HG03064 (cell line): ENCODE results near the gene ANO4.
"Not testable (repeated sequence)": the region's sequence is repeated elsewhere in the genome, so short reads cannot be mapped to it uniquely, and the experiment has no call there.

Experiments
- ATAC-seq: cut with Tn5 transposase; IDR thresholded peaks from one replicate; pipeline ENCODE4 v1.9.1; 2021; ENCODE audit warnings: low read depth; ENCODE audit not compliant: unreplicated experiment

Gene ANO4

DNA sequence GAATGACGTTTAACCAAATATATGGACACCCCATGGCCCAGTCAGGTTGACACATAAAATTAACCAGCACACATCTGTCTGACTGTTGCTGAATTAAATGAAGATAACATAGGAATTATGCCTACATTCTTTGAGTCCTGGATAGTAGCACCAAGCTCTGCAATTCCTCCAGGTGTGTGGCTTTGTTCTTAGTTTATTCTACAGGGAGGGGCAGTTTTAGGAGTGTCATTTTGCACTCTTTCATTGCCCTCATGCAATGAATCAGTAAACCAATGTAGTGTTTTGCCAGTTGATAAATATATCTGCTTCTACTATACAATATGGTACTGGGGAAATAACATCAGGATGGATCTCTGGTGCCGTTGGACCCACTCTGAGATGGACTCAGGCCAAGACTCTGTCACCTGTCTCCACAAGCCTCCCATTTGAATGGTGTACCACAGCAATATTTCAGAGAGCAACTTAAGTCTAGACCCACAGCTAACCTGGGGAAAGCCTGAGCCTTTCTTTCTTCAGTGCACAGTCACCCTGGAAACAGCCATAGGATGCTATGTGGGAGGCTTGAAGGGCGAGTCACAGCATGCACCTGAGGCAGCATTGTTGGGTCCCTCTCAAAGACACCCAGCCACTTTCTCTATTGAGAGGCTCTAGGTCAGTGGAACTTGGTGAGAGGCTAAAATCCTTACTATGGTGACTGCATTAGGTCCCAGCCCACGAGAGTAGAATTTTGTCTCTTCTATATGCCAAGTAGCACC lies 73.2 kb downstream of the ANO4 start:
- ATAC-seq, result no peak

DNA sequence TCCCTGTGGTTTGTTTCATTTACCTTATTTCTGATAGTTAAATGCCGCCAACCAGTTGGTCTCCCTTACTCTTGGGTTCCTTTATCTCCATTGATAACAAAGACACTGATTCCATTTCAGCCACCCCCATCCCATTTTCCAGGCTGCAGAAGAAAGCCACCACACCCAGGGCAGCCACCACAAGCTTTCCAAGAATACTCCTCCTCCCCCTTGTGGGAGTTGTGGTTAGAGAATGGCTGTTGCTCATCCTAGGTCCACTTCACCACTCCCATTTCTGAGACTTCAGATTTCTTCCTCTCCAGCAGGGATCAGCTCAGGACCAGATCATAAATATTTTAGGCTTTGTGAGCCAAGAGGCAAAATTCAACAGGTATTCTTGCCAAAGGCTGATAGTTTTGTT lies 73.9 kb downstream of the ANO4 start:
- ATAC-seq, result no peak

DNA sequence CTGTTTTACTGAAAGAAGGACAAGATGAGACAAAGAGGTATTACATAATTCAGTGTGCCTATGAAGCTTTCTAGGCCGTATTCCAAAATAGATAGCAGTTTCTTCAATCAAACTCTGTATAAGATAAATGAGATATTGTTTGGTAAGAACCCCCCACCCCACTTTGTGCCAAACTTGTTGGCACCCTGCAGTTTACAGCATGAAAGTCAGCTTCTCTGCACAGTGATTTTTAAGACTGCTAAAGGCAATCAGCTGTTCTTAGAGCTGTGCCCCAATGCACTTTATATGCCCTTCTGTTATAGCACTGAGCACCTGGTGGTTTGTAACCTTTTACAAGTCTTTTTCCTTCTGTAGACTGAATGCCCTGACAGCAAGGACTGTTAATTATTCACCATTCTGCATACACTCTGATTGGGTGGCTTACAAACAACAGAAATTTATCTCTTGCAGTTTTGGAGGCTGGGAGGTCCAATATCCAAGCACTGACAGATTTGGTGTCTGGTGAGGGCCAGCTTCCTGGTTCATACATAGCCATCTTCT lies 76.7 kb downstream of the ANO4 start:
- ATAC-seq, result no peak

DNA sequence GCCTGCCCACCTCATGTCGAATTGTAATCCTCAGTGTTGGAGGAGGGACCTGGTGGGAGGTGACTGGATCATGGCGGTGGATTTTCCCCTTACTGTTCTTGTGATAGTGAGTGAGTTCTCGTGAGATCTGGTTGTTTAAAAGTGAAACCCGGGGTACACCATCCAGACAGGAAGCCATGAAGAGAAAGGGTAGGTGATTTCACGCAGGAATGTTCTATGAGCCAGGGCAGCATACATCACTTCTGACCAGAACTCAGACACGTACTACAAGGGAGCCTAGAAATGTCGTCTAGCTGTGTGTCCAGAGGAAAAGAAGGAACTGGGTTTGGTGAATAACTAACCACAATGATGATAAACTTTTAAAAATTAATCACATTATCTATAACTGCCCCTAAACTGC lies 80.6 kb downstream of the ANO4 start:
- ATAC-seq, result no peak

DNA sequence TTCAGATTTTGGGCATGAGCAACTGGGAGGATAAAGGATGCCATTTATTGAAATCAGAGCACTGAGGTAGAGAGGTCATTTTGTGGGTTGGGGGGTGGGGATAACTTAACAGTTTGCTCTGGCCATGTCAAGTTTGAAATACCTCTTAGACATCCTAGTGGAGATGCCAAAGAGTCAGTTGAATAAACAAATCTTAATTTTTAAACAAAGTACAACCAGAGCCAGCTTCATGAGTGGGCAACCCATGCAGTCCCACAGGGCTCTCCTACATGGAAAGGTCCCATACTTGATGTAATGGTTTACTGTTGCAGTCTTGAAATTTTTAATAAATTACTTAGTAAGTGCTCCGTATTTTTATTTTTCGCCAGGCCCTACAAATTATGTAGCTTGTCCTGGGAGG lies 81.2 kb downstream of the ANO4 start:
- ATAC-seq, result no peak

DNA sequence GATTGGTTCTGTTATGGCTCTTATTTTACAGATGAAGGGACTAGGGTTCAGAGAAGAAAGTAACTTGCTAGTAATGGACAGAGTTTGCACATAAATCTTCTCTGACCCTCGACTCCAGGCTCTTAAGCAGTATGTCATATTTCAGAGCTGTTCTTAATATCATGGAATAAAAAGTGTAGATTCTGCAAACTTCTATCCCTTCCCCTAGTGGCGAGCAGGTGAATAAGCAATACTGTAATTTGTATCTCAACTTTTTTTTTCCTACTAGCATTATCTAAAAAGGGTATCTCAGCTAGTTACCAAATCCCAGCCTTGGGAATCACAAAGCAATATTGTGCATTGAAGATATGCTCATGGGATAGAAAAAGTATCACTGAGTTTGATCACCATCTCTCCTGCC lies 83.2 kb downstream of the ANO4 start:
- no peak for ATAC-seq

DNA sequence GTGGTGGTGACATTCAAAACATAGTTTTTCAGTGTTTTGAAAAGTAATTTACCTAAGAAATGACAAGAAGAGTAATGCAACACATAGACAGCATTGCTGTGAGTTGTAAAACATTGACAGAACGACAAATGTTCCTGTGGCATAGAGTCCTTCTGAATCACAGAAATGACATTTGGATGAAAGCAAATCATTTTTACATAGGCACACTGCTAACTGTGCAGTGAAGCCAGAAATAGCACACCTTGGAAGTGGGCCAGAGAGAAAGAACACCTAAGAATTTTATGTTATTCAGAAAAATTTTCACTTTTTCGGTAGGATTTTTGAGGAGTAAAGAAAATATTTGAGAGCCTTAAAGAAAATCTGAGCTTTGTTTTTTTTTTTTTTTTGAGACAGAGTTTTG lies 100.6 kb downstream of the ANO4 start:
- no peak for ATAC-seq

DNA sequence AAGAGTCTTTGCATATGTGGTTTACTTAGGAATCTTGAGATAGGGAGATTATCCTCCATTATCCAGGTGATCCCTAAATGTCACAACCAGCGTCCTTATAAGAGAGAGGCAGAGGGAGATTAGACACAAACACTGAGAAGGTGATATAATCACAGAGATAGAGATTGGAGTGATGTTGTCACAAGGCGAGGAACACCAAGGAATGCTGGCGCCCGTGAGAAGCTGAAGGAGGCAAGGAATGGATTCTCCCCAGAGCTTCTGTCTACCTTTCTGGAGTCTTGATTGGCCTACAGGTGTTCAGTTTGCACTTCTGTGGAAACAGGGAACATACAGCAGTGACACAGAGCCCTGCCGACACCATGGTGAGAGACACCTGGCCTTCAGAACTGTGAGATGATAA lies 101.6 kb downstream of the ANO4 start:
- no peak for ATAC-seq

DNA sequence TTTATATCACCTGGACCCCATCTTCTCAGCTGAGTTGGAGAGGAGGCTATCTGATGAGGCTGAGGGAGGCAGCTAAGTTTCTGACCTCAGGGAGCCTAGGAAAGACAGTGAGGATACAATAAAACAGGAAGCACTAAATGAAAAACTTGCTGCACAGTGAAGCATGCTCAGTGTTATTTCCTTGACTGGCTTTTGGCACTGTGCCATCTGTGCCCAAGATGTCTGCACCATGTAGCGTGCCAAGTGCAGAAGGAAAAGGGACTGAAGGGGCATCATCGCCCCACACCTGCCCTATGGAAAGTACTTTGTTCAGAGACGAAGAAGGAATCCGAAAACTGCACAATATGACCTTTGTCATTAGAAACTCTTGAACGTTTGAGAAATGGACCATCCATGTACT lies 102.7 kb downstream of the ANO4 start:
- no peak for ATAC-seq

DNA sequence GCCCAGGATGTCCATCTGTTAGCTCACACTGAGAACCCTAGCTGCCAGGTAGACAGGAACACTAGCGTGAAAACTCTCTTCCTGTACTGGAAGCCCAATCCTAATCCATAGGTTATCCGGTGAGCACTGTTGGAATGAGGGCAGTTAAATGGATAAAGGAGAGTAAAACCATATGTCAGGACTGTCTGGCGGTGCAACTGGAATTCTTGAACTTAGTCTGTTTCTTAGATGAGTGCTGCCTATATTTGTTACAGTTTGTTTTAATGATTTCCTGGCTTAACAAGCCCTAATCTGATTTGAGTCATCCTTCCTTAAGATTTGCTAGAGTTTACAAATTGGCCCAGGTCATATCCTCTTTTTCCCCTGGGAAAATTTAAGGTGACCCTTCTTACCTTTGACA lies 104.7 kb downstream of the ANO4 start:
- no peak for ATAC-seq

DNA sequence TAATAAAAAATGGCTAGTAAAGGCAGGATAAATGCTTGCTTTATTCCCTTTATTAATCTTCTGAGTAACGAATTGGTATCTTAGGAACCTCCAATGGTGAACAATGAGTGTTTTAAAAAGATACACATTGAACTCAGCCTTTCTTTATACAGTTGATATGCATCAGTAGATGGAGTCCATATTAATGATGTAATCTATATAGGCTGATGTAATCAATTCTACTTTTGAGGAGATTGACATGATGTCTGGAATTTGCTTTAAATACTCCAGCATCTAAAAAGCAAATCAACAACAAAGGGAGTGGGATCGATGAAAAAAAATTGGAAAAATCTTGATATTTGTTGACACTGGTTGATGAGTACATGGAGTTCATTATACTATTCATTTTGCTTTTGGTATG lies 106.2 kb downstream of the ANO4 start:
- no peak for ATAC-seq

DNA sequence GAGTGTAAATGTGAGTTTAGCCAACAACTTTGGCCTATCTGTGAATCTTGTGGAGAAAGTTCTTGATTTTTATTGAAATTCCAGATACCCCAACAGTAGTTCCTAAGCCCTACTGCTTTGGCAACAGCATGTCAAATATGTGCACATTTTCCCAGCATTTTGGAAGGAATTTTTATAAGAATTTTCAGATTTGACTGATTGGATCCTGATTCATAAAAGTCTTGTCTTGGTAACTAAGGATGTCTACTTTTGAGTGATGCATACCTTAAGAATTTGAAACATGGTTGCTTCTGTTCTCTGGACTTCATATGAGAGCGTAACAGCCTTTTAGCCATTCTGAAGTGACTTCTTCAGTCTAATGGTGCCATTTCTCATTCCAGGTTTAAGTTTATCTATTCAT lies 106.7 kb downstream of the ANO4 start:
- ATAC-seq, result no peak

DNA sequence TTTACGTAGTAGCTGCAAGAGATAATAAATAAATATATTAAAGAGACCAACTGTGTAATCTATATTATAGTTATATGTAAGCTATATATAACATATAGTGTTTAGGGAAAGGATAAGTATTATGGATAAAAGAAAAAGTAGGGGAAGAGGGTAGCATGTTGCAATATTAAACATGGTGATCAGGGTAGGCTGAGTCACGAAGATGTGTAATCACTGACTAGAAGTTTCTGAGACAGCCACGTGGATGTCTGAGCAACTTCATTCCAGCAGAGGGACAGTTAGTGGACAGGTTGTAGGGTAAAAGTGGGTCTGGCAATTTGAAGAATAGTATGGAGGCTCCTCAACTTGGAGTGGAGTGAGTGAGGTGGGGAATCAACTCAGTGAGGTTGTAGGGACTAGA lies 109.7 kb downstream of the ANO4 start:
- no peak for ATAC-seq

DNA sequence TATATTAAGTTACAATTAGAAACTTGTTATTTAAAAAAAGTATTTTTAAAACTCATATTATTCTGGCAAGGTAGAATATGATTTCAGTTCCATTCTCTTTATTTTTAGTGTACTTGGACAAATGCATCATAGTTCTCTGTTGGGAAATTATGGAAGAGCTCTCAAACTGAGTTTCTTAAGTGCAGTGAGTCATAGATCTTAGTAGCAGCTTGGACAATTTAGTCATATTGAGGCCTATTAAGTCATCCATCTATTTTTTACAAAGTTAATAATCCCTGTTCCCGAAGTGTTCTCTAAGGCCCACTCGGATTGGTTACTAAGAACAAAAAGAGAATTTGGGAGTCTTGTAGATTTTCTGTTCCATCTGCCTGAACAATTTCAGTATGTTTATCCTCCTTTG lies 113.9 kb downstream of the ANO4 start:
- ATAC-seq, result no peak

DNA sequence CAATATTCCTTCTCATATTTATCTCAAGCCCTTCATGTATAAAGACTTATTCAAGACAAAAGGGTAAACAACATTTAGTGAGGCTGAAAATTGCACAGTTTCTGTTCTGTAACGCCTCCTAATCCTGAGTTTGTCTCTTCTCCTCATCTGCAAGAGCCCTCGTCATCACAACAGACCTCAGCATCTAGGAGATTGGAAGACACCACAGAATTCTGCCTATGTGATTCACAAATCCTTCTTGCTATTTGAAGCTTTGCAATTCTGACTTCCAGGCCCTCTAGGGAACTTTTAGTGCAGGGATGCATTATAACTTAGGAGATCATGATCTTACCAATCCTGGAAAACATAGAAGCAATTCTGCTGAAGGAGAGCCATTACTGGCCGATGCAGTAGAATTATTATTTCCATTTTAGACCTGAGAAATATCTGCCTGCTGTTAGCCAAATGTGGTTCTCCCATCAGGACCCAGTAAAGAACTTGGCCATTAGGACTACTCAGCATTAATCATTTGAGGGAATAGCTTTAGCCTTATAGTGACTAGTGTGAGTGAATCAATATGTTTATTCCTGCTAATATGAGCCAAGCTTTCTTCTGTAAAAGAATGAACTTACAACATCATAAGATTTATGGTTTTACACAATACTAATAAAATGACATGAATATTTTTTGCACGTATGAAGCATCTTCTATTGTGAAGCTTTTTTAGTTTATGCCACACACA lies 119.5 kb downstream of the ANO4 start:
- ATAC-seq, result no peak

DNA sequence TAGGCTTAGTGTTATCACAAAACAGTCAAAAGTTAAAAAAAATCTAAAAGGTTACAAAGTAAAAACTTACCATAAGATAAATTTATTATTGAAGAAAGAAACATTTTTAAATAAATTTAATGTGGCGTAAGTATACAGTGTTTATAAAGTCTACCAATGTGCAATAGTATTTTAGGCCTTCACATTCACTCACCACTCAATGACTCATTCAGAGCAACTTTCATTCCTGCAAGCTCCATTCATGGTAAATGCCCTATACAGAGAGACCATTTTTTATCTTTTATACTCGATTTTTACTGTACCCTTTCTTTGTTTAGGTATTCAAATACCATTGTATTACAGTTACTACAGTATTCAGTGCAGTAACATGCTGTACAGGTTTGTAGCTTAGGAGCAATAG lies 124.5 kb downstream of the ANO4 start:
- ATAC-seq, result no peak

DNA sequence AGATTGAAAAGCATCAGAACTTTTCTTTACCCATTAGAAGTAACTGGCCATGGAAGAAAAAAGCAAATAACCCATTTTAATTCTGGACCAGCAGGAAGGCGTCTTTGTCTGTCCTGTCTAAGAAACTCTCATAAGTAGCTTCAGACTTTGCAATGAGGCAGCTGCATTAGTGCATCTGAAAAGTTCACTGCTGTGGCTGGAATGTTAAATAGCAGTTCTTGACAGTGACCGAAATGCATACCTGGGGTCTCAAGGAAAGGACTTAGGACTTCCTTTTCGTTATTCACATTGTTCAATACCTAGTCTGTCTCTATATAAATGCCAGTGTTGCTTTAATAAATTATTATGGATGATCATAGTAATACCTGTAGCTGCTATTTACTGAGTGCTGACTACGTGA lies 125.9 kb downstream of the ANO4 start:
- ATAC-seq, result no peak

DNA sequence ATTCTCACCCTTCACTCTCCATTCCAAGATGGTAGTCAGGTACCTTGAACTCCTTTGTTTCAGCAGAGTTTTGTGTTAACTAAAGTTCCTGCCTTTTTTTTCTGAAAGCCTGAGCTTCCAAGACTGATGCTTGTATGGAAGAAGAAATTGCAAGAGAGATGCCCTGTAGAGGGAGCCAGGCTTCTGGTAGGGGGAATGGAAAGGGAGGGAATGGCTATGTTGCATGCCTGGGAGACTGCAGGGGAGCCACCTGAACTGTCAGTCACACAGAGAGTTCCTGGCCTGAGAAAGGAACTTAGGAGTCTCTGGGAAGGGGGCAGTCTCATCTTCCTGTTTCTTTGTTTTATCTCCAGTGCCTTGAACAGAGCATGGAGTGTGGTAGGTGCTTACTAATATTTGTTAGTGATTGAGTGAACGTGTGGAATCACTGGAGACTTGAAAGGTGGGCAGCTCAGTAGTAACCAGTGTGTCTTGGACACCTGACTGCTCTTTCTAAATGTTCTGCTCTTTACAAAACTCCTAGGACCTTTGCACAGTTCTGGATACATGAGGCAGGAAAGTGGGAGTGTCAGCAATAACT lies 132.2 kb downstream of the ANO4 start:
- no peak for ATAC-seq

DNA sequence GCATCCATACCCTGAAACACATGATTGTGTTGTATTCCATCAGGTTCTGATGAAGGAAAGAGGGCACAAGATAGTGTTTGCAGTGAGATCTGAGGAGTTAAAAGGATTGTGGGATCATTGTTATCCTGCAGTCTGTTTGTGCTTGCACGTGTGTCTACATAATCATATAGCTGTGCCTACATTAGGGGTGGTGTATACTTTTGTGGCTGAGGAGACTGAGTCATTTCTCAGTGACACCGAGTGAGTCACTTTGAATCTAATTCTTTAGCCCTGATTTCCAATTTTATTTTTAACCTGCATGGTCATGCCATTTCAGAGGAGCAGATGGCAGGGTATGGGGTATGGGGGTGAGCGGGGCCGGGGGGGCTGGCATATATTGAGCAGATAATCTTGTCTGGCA lies 133.2 kb downstream of the ANO4 start:
- ATAC-seq, result no peak

DNA sequence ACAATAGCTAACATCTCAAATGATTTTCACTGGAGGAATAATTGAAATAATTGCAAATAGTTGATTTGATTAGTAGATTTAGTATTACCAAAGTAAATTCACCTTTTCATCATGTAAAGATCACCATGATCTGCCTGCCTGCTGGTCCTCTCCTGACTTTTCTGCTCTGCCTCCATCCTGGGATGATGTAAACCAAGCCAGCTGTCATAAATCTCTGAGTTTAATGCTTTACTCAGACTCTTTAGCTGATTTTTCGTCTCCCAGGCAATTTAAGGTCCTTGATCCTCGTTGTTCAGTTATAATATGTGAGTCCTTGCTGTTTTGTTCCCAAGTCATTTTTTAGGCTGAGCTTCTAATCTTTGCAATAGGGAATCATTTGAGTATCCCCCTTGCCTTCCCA lies 138.0 kb downstream of the ANO4 start:
- no peak for ATAC-seq

DNA sequence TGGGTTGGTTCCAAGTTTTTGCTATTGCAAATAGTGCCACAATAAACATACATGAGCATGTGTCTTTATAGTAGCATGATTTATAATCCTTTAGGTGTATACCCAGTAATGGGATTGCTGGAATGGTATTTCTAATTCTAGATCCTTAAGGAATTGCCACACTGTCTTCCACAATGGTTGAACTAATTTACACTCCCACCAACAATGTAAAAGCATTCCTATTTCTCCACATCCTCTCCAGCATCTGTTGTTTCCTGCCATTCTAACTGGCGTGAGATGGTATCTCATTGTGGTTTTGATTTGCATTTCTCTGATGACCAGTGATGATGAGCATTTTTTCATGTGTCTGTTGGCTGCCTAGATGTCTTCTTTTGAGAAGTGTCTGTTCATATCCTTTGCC lies 139.0 kb downstream of the ANO4 start:
- not testable (repeated sequence) for ATAC-seq

DNA sequence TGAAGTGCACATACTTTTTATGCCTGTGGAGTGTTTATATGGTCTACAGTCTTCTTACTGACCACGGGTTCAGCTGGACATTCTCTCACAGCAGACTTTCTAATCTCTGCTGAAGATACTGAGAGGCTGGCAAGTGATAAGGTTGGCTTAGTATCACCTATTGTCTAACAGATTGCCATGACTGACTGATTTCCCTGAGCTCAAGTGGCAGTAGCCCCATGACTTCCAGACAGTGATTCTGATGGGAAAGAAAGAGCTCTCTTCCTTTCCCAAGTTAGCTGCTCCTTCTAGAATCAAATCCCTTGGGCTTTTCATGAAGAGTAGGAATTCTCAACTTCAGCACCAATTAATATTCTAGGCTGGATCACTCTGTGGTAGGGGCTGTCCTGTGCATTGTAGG lies 141.4 kb downstream of the ANO4 start:
- ATAC-seq, result no peak
